Left kidney (tissue), 2 donors: ENCODE results near the gene FOXQ1. TPM values are rescaled to one million over a fixed set of nuclear protein-coding genes. Genes with fewer than 3 reads are reported as not detected.
"Not testable (repeated sequence)": the region's sequence is repeated elsewhere in the genome, so short reads cannot be mapped to it uniquely, and the experiment has no call there.

Source experiments
- DNase-seq: peaks from one replicate; pipeline ENCODE4 v3.0.0-alpha.2; 2013
- polyA plus RNA-seq: library from polyadenylated mRNA; unstranded; fragments of 120-200 nt; gene quantifications from one replicate; pipeline ENCODE4 v1.2.1, GENCODE V29; 2013; ENCODE audit not compliant: insufficient read length

Gene FOXQ1
- polyA plus RNA-seq, 1 donor, result 10.9 TPM

- not testable (repeated sequence) for DNase-seq
Observed at GRCh38 chr6:1318584-1318983, 6.7 kb downstream of the FOXQ1 start.

- no peak for DNase-seq
Observed at GRCh38 chr6:1321738-1322137, 9.8 kb downstream of the FOXQ1 start.

DNA sequence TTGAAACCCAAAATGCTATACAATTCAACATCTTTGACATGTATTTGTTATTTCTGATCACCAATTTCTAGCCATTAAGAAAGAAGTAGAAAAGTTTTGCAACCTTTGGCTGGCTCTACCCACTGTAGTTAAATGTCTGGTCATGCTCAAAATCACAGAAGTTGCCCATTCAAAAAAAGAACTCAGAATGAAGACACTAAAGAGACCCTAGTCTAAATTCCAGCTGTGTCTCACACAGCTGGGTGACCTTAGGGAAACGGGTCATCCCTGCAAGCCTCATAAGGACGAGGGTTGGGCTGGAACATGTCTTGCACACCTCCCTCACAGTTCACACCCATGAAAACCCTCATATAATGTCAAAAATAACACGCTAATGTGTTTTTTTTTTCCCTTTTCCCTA lies 10.3 kb downstream of the FOXQ1 start:
- DNase-seq, result no peak

DNA sequence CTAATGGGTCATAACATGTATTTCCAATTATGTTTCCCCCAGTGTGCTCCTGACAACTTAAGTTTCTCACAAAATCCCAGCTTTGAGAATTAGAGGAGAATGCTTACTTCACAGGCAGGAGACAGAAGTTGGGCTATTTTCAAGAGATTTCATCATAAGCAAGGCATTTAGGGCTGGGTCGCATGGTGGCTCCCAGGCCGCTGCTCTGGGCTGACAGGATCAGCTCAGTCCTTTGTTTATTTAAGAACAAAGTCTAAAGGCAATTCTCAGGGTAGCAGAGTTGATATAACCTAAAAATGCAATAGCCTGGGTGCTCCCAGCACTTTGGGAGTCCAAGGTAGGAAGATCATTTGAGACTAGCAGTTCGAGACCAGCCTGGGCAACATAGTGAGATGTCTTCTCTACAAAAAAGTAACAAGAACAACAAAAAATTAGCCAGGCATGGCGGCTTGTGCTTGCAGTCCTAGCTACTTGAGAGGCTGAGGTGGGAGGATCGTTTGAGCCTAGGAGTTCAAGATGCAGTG lies 10.9 kb downstream of the FOXQ1 start:
- no peak for DNase-seq

GRCh38 chr6:1324936-1325335 lies 13.0 kb downstream of the FOXQ1 start:
- DNase-seq, result no peak

- no peak for DNase-seq
Observed at GRCh38 chr6:1325461-1326309, 13.8 kb downstream of the FOXQ1 start.

GRCh38 chr6:1326535-1327121 lies 14.7 kb downstream of the FOXQ1 start:
- DNase-seq, result no peak

DNA sequence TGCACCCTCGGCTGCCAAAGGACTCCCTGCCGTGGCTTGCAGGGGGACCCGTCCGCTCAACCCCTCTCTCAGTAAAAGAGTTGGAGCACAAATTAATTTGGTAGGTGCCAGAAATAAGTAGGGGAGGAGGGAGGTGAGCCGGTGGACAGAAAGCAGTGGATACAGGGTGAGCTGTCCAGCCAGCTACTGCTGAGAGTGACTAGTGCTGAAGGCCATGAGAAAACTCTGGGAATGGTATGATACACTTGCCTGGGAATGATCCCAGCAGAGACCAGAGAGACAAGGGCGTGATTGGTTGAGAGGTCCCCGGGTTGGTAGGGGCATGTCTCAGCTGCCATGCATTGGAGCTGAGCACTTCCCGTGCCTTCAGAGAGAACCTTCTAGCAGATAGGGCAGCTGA lies 15.7 kb downstream of the FOXQ1 start:
- no peak for DNase-seq

GRCh38 chr6:1328129-1328800 lies 16.4 kb downstream of the FOXQ1 start:
- DNase-seq, result no peak

GRCh38 chr6:1329708-1330107 lies 17.8 kb downstream of the FOXQ1 start:
- no peak for DNase-seq

DNA sequence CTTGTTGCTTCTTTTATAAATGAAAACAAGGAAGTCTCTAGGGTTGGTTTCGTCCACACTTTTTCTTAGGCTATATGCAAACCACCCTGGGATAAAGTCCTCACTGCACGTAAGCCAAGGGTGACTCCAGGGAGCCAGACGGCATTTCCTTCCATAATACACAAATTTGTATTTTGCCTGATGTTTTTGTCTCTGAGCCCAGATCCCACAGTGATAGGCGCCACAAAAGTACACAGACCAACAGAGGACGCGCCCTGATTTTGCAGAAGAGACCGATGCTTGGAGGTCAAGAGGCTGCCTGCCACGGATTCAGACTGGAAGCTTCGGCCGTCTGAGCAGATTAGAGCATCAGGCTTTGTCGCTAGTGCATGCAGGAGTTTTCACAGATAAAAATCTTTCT lies 22.8 kb downstream of the FOXQ1 start:
- no peak for DNase-seq

GRCh38 chr6:1335367-1336037 lies 23.6 kb downstream of the FOXQ1 start:
- peak; percentile 64 for DNase-seq

GRCh38 chr6:1336246-1336843 lies 24.4 kb downstream of the FOXQ1 start:
- DNase-seq, result no peak

DNA sequence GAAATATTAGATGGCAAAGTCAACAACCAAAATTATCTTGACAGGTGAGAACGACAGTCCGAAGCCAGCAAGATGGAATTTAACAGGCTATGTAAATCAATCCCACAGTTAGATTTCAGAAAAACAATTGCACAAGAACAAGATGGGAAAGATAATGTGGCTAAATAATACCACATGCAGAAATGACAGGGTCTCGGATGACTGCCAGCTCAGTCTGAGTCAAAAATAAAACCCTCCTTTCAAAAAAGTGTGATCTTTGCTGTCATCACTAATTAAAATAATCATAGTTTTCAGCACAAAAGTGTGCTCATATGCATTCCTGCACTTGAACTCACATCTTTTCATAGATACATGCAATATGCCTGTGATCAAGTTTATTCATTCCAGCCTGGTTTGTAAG lies 25.9 kb downstream of the FOXQ1 start:
- DNase-seq, result no peak

GRCh38 chr6:1346101-1346500 lies 34.2 kb downstream of the FOXQ1 start:
- DNase-seq, result no peak

- no peak for DNase-seq
Observed at GRCh38 chr6:1346558-1347091, 34.7 kb downstream of the FOXQ1 start.

DNA sequence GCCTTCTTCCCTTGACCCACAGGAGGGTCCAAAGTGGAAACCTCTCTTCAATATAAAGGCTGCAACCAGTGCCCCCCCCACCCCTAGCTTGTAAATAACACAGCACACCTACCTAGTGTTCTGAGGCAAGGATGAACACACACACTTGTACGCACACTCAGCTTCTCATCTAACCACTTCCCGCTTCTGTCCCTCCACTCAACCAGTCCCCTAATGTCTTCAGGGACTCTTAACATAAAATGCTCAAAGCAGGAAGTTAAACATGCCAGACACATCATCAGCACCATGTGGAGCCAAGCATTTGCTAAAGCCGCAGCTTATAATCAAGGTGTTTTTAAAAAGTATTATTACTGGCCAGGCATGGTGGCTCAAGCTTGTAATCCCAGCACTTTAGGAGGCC lies 35.3 kb downstream of the FOXQ1 start:
- DNase-seq, result no peak

DNA sequence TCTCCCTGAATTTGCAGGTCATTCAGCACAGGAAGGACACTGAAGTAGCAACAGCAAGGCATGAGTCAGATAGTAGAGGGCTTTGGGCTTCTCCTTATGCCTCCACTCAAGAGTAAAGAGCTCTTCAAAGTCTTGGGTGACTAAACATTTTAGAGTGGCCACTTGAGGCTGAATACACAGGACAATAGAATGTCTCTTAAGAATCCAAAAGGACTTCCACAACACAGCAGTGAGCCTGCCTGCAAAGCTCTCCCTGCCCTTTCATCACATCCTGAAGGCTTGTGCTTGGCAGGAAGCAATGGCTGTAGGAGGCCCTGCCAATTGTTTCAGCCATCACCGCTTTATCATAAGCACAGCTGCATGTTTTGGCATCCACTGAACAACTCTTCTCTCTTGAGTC lies 36.8 kb downstream of the FOXQ1 start:
- DNase-seq, result no peak

- DNase-seq, result no peak
Observed at GRCh38 chr6:1349655-1350054, 37.8 kb downstream of the FOXQ1 start.

- DNase-seq, result no peak
Observed at GRCh38 chr6:1351381-1352008, 39.6 kb downstream of the FOXQ1 start.

DNA sequence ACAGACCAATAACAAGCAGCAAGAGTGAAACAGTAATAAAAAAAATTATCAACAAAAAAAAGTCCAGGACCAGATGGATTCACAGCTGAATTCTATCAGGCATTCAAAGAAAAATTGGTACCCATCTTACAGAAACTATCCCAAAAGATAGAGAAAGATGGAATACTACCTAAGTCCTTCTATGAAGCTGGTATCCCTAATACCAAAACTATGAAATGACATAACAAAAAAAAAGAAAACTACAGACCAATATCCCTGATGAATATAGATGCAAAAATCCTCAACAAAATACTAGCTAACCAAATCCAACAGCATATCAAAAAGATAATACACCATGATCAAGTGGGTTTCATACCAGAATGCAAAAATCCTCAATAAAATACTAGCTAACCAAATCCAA lies 43.2 kb downstream of the FOXQ1 start:
- not testable (repeated sequence) for DNase-seq
